Keratinocyte (primary cell): Measurements from ENCODE around the gene EXOC3. TPM values are rescaled to one million over a fixed set of nuclear protein-coding genes. Genes with fewer than 3 reads are reported as not detected.

Experiments used
- DNase-seq: peaks from one replicate; pipeline ENCODE4 v3.0.0-alpha.2; 2011; ENCODE audit warnings: low read depth, missing footprints, low spot score
- FAIRE-seq: peaks from 2 replicates; lab custom pipeline; 2011; peaks lifted over from hg19 to GRCh38; lab: Jason Lieb, UNC
- H2AFZ ChIP-seq: 2 replicates; pipeline ENCODE4 v1.6.0; 2012; ENCODE audit warnings: low read length, control low read depth, inconsistent platforms; ENCODE audit not compliant: control insufficient read depth
- H3K27ac ChIP-seq: 2 replicates; pipeline ENCODE4 v1.5.1; 2011; ENCODE audit warnings: low read length; ENCODE audit not compliant: control insufficient read depth, insufficient read depth
- H3K27me3 ChIP-seq: 3 replicates; pipeline ENCODE4 v1.6.0; 2011; ENCODE audit warnings: low read length; ENCODE audit not compliant: control insufficient read depth, insufficient read depth; ENCODE audit errors: extremely low read depth
- H3K36me3 ChIP-seq, 2 experiments: 2 replicates in 1 of 2; 3 replicates in 1 of 2; pipeline ENCODE4 v1.5.1; 2011; ENCODE audit warnings: low read length in 2 of 2, mild to moderate bottlenecking in 1 of 2; ENCODE audit not compliant: control insufficient read depth in 2 of 2, insufficient read depth in 2 of 2; ENCODE audit errors: extremely low read depth in 1 of 2
- H3K4me1 ChIP-seq: 3 replicates; pipeline ENCODE4 v1.5.1; 2011; ENCODE audit warnings: low read length; ENCODE audit not compliant: control insufficient read depth, insufficient read depth; ENCODE audit errors: extremely low read depth
- H3K4me2 ChIP-seq: 3 replicates; pipeline ENCODE4 v1.6.0; 2011; ENCODE audit warnings: low read depth, low read length; ENCODE audit not compliant: control insufficient read depth, insufficient read depth; ENCODE audit errors: extremely low read depth
- H3K4me3 ChIP-seq, 3 experiments: fragments of 200-600 bp in 1 of 3; sonication (generic) in 1 of 3; 2 replicates in 2 of 3; 3 replicates in 1 of 3; pipeline ENCODE4 v1.5.1; 2011 to 2016; ENCODE audit warnings: low read length in 3 of 3, mild to moderate bottlenecking in 3 of 3, control low read depth in 2 of 3, inconsistent platforms in 1 of 3, low read depth in 1 of 3, mixed read lengths in 1 of 3, mixed run types in 1 of 3, moderate library complexity in 1 of 3; ENCODE audit not compliant: control insufficient read depth in 2 of 3, insufficient read depth in 2 of 3; ENCODE audit errors: extremely low read depth in 1 of 3
- H3K79me2 ChIP-seq: 2 replicates; pipeline ENCODE4 v1.6.0; 2012; ENCODE audit warnings: low read length; ENCODE audit not compliant: control insufficient read depth, insufficient read depth
- H3K9ac ChIP-seq: 3 replicates; pipeline ENCODE4 v1.6.0; 2011; ENCODE audit warnings: low read length; ENCODE audit not compliant: control insufficient read depth, insufficient read depth; ENCODE audit errors: extremely low read depth
- H3K9me1 ChIP-seq: 3 replicates; pipeline ENCODE4 v1.6.0; 2011; ENCODE audit warnings: low read length; ENCODE audit not compliant: control insufficient read depth, insufficient read depth; ENCODE audit errors: extremely low read depth
- H3K9me3 ChIP-seq: 2 replicates; pipeline ENCODE4 v1.5.1; 2012; ENCODE audit warnings: low read depth, low read length; ENCODE audit not compliant: control insufficient read depth
- H4K20me1 ChIP-seq: 3 replicates; pipeline ENCODE4 v1.6.0; 2011; ENCODE audit warnings: low read length; ENCODE audit not compliant: control insufficient read depth, insufficient read depth; ENCODE audit errors: extremely low read depth
- EZH2 ChIP-seq: IDR thresholded peaks from one replicate; pipeline ENCODE4 v1.6.1; 2012; ENCODE audit warnings: inconsistent platforms, mild to moderate bottlenecking, low read length, moderate library complexity
- dilution Hi-C: fragments of 300-500 bp; cut with MboI; formaldehyde crosslinking; loops from one replicate; pipeline ENCODE4 v1.7.0; 2020; ENCODE audit warnings: low sequenced_read_pairs; ENCODE audit not compliant: extremely low pct_ligation_motif_present
- polyA plus RNA-seq, 5 experiments: library from polyadenylated mRNA; depleted of rRNA in 3 of 5; stranded (reverse) in 3 of 5; stranded (forward) in 1 of 5; unstranded in 1 of 5; fragments of >200 nt; gene quantifications; 1 replicate in 1 of 5; 2 replicates in 3 of 5; 3 replicates in 1 of 5; pipeline versions ENCODE4 v1.2.1 to v1.2.3, GENCODE V29; 2011 to 2012; ENCODE audit warnings: missing spikeins in 2 of 5, low read depth in 1 of 5, low replicate concordance in 1 of 5
- TF ChIP-seq, protein P1 (sequence below), 3 experiments: IDR thresholded peaks in 1 of 3; conservative IDR thresholded peaks in 1 of 3; optimal IDR thresholded peaks in 1 of 3; 2 replicates in 2 of 3; 3 replicates in 1 of 3; pipeline versions ENCODE3 to v1.5.1; 2011; ENCODE audit warnings: low read length in 3 of 3, mild to moderate bottlenecking in 3 of 3, moderate library complexity in 2 of 3, control low read depth in 1 of 3, inconsistent platforms in 1 of 3; ENCODE audit not compliant: insufficient read depth in 2 of 3; ENCODE audit errors: extremely low read depth in 1 of 3

EXOC3 gene
- polyA plus RNA-seq, 1 donor (not counting 4 experiments of a cell fraction or from before 2014, with no cell fraction given), result 14.2 TPM

DNA sequence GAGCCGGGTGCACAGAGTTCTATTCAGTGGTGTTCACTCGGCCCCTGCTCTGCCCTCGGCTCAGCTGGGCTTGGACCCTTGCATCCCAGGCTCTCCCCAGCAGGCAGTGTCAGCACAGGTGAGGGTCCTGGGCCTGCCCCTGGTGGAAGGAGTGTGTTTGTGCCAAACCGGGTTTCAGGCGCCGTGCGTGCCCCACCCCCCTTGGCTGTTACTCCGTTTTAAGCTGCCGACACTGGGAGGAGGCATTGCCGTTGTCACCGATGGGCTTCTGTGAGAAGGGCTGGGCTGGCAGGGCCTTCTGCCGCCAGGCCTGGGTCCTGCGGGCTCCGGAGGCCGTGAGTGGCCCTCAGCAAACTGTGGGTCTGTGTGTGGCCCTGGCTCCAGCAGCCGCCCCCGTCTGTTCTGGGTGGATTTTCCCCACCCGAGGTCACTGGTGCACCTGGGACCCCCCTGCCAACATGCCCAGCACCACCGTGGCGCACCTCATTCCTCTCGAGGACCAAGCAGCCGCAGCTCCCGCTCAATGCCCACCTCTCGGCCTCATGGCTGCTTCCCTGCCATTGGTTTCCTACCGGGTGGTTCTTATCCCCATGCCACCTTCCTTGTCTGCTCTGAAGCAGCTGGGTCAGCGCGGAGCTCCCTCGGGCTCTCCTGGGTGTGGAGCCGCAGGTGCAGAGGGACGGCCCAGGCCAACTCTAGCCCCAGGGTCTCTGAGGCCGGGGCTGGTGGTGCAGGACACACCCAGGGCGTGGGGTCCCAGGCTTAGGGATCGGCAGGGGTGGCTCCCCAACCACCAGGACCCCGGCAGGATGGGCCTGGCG lies 44.3 kb upstream of the EXOC3 start:
- peaks cover 21% of the 10 kb centered on the region for H3K27me3 ChIP-seq
- no peak for FAIRE-seq
- H3K9me1 ChIP-seq, result no peaks in the 10 kb centered on the region
- no peak overlapping the region for H3K4me3 ChIP-seq
- no peak overlapping the region for H3K27ac ChIP-seq
- no peak overlapping the region for H2AFZ ChIP-seq
- TF ChIP-seq, protein P1, sequence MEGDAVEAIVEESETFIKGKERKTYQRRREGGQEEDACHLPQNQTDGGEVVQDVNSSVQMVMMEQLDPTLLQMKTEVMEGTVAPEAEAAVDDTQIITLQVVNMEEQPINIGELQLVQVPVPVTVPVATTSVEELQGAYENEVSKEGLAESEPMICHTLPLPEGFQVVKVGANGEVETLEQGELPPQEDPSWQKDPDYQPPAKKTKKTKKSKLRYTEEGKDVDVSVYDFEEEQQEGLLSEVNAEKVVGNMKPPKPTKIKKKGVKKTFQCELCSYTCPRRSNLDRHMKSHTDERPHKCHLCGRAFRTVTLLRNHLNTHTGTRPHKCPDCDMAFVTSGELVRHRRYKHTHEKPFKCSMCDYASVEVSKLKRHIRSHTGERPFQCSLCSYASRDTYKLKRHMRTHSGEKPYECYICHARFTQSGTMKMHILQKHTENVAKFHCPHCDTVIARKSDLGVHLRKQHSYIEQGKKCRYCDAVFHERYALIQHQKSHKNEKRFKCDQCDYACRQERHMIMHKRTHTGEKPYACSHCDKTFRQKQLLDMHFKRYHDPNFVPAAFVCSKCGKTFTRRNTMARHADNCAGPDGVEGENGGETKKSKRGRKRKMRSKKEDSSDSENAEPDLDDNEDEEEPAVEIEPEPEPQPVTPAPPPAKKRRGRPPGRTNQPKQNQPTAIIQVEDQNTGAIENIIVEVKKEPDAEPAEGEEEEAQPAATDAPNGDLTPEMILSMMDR (optimal IDR thresholded peaks at IDR 0.05 in 1 of 3, IDR thresholded peaks at IDR 0.05 in 1 of 3, conservative IDR thresholded peaks at IDR 0.05 in 1 of 3; ENCODE audit: extremely low read depth in 1 of 3, insufficient read depth in 2 of 3, low read length in 3 of 3), result no peak
- no peak for TF ChIP-seq EZH2
- no peaks in the 10 kb centered on the region for H4K20me1 ChIP-seq
- dilution Hi-C loops, result no loop called here
- no peaks in the 10 kb centered on the region for H3K79me2 ChIP-seq
- no peaks in the 10 kb centered on the region for H3K9me3 ChIP-seq
- no peaks in the 10 kb centered on the region for H3K36me3 ChIP-seq
- no peak overlapping the region for H3K4me2 ChIP-seq
- DNase-seq, result no peak
- peaks cover 6% of the 10 kb centered on the region for H3K4me1 ChIP-seq
- H3K9ac ChIP-seq, result no peak overlapping the region

DNA sequence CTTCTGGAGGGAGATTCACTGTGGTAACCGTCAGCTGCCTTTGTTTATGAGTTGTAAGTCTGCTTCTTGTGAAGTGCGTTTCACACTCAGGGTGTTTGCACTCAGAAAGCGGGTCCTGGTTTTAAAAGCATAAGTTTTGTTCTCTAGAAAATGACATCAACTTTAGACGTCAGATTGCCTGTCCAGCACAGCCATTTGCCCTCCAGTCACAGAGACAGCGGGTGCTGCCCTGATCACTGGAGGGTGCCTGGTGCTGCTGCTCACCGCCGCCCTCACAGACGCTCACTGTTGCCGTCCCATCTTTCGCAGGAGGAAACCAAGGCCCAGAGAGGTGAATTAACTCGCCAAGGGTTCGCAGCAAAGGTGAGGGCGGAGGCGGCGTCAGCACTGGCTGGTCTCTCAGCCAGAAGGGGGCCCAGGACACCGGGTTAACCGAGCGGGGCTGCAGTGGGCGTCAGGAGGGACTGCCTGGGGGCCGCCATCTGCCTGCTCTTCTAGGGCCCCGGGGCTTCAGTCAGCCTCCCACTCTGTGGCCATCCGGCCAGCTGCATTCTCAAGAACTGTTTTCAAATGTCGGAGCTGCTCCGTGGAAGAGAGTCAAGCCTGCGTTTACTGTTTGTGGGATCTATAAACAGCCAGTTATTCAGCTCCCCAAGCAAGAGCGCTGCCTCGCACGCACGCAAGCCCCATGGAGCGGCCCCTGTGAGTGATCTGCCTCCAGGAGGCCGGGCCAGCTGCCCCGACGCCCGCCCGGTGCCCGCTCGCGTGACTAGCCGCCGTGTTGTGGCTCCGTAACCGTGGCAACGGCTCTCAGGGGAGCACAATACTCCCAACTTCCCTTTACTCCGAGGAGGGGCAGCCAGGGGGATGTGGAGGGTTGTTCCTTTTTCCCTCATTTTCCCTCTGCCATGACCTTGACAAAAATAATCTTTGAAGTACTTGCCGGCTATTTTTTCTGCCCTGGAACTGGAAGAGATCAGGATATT lies 43.4 kb upstream of the EXOC3 start:
- TF ChIP-seq, protein P1 (optimal IDR thresholded peaks at IDR 0.05 in 1 of 3, IDR thresholded peaks at IDR 0.05 in 1 of 3, conservative IDR thresholded peaks at IDR 0.05 in 1 of 3; ENCODE audit: extremely low read depth in 1 of 3, insufficient read depth in 2 of 3, low read length in 3 of 3), result no peak
- TF ChIP-seq EZH2, result peak; percentile 42
- no peaks in the 10 kb centered on the region for H3K9me1 ChIP-seq
- no peaks in the 10 kb centered on the region for H3K9me3 ChIP-seq
- peaks cover 6% of the 10 kb centered on the region for H3K4me1 ChIP-seq
- no peak overlapping the region for H3K27ac ChIP-seq
- H3K9ac ChIP-seq, result peak overlapping the region; percentile 13
- FAIRE-seq, result no peak
- no peak overlapping the region for H2AFZ ChIP-seq
- H3K4me2 ChIP-seq, result no peak overlapping the region
- peaks cover 21% of the 10 kb centered on the region for H3K27me3 ChIP-seq
- H3K36me3 ChIP-seq, result no peaks in the 10 kb centered on the region
- dilution Hi-C loops, result no loop called here
- no peaks in the 10 kb centered on the region for H4K20me1 ChIP-seq
- no peak overlapping the region for H3K4me3 ChIP-seq
- no peak for DNase-seq
- no peaks in the 10 kb centered on the region for H3K79me2 ChIP-seq
